Keratinocyte (primary cell): ENCODE measurements around the gene JADE2.

Experiments used
- CTCF ChIP-seq, 3 experiments: IDR thresholded peaks in 1 of 3; conservative IDR thresholded peaks in 1 of 3; optimal IDR thresholded peaks in 1 of 3; 2 replicates in 2 of 3; 3 replicates in 1 of 3; pipeline versions ENCODE3 to v1.5.1; 2011; ENCODE audit warnings: low read length in 3 of 3, mild to moderate bottlenecking in 3 of 3, moderate library complexity in 2 of 3, control low read depth in 1 of 3, inconsistent platforms in 1 of 3; ENCODE audit not compliant: insufficient read depth in 2 of 3; ENCODE audit errors: extremely low read depth in 1 of 3
- EZH2 ChIP-seq: IDR thresholded peaks from one replicate; pipeline ENCODE4 v1.6.1; 2012; ENCODE audit warnings: inconsistent platforms, mild to moderate bottlenecking, low read length, moderate library complexity

GRCh38 chr5:134576386-134577021 lies 51.0 kb downstream of the JADE2 start:
- TF ChIP-seq CTCF (optimal IDR thresholded peaks at IDR 0.05 in 1 of 3, IDR thresholded peaks at IDR 0.05 in 1 of 3, conservative IDR thresholded peaks at IDR 0.05 in 1 of 3; ENCODE audit: extremely low read depth in 1 of 3, insufficient read depth in 2 of 3, low read length in 3 of 3), result no peak
- TF ChIP-seq EZH2, result no peak
